K562 (cell line): ENCODE data around the gene IQUB. TPM values are rescaled to one million over a fixed set of nuclear protein-coding genes. Genes with fewer than 3 reads are reported as not detected.

ENCODE experiments used
- ARHGAP35 ChIP-seq: fragments of 450-650 bp; IDR thresholded peaks from 2 replicates; pipeline ENCODE4 v1.6.1; 2018; ENCODE audit not compliant: partially characterized antibody
- BRF1 ChIP-seq: IDR thresholded peaks from 3 replicates; pipeline ENCODE4 v1.6.1; 2011; ENCODE audit warnings: borderline replicate concordance, mild to moderate bottlenecking; ENCODE audit not compliant: insufficient read length; ENCODE audit errors: extremely low read depth
- C11orf30 ChIP-seq: fragments of 450-650 bp; IDR thresholded peaks from 2 replicates; pipeline ENCODE4 v1.6.1; 2016; ENCODE audit warnings: low read depth, mild to moderate bottlenecking
- GTF2F1 ChIP-seq: IDR thresholded peaks from 2 replicates; pipeline ENCODE4 v1.6.1; 2011; ENCODE audit warnings: low read depth, low read length, improper control_type of control experiment
- HINFP ChIP-seq: fragments of 450-650 bp; conservative IDR thresholded peaks from 2 replicates; pipeline ENCODE4 v1.6.1; 2016; ENCODE audit warnings: missing genetic modification characterization, low read depth, mild to moderate bottlenecking, control low read depth, missing compliant biosample characterization
- KAT2B ChIP-seq: IDR thresholded peaks from one replicate; pipeline ENCODE4 v1.6.1; 2012; ENCODE audit warnings: low read depth, mild to moderate bottlenecking, control low read depth, inconsistent platforms, low read length, moderate library complexity
- MAZ ChIP-seq, 2 experiments: fragments of 450-650 bp in 1 of 2; sonication (generic) in 1 of 2; formaldehyde crosslinking; IDR thresholded peaks in 1 of 2; conservative IDR thresholded peaks in 1 of 2; 2 replicates each; pipeline versions ENCODE4 v1.4.0 to v1.5.0; 2020; ENCODE audit warnings: mild to moderate bottlenecking in 1 of 2, missing genetic modification reagents in 1 of 2
- MTA1 ChIP-seq: fragments of 450-650 bp; IDR thresholded peaks from 2 replicates; pipeline ENCODE4 v1.6.1; 2017; ENCODE audit warnings: borderline replicate concordance
- POLR2G ChIP-seq: fragments of 200-400 bp; formaldehyde crosslinking; IDR thresholded peaks from 2 replicates; pipeline ENCODE4 v1.6.1; 2017; ENCODE audit warnings: low read depth, mild to moderate bottlenecking, antibody characterized with exemption, low read length, moderate library complexity
- RB1 ChIP-seq: fragments of 450-650 bp; IDR thresholded peaks from 2 replicates; pipeline ENCODE4 v1.6.1; 2017; ENCODE audit warnings: low read depth, mild to moderate bottlenecking
- SRF ChIP-seq, 2 experiments: fragments of 250-450, 450-650 bp in 1 of 2; sonication (Bioruptor Pico) in 1 of 2; sonication (generic) in 1 of 2; formaldehyde crosslinking; IDR thresholded peaks; 2 replicates each; pipeline versions ENCODE4 v1.5.0 to v1.5.1; 2020 to 2022; ENCODE audit warnings: mild to moderate bottlenecking in 1 of 2, missing genetic modification reagents in 1 of 2
- TEAD2 ChIP-seq: fragments of 450-650 bp; IDR thresholded peaks from 2 replicates; pipeline ENCODE4 v1.6.1; 2016; ENCODE audit warnings: missing genetic modification characterization, control low read depth, missing compliant biosample characterization
- ZBED1 ChIP-seq: IDR thresholded peaks from 2 replicates; pipeline ENCODE4 v1.6.1; 2014
- ZNF121 ChIP-seq: sonication (generic); formaldehyde crosslinking; conservative IDR thresholded peaks from 2 replicates; pipeline ENCODE4 v1.8.0; 2022; ENCODE audit warnings: missing genetic modification reagents
- ZNF197 ChIP-seq: fragments of 200-800 bp; sonication (Bioruptor generic); IDR thresholded peaks from 2 replicates; pipeline ENCODE4 v1.6.1; 2016; ENCODE audit warnings: low read depth, missing genetic modification characterization, missing compliant biosample characterization
- ZNF507 ChIP-seq: conservative IDR thresholded peaks from 2 replicates; pipeline ENCODE4 v1.6.1; 2017; ENCODE audit warnings: missing genetic modification characterization, missing compliant biosample characterization
- ZNF644 ChIP-seq: fragments of 200-800 bp; sonication (Bioruptor generic); IDR thresholded peaks from 2 replicates; pipeline ENCODE4 v1.6.1; 2016; ENCODE audit warnings: low read depth, missing genetic modification characterization, missing compliant biosample characterization
- ZNF785 ChIP-seq: fragments of 250-450 bp; sonication (Bioruptor Pico); IDR thresholded peaks from 2 replicates; pipeline ENCODE4 v1.4.0; 2020; ENCODE audit warnings: mild to moderate bottlenecking
- polyA plus RNA-seq, 8 experiments: library from polyadenylated mRNA; depleted of rRNA in 4 of 8; stranded (reverse) in 5 of 8; unstranded in 3 of 8; fragments of >200 nt; fragmentation: Nextera tagmentation in 2 of 8; fragmentation: Illumina TruSeq in 1 of 8; extraction: Ambion mirVana in 2 of 8; extraction: Trizol in 1 of 8; gene quantifications; 2 replicates each; pipeline versions ENCODE4 v1.2.1 to v1.2.3, GENCODE V29; 2011 to 2014; ENCODE audit warnings: inconsistent platforms in 1 of 8, missing spikeins in 1 of 8
- total RNA-seq, 7 experiments: library from RNA; depleted of rRNA in 6 of 7; stranded (reverse); fragments of >200 nt in 6 of 7; fragmentation: Illumina TruSeq in 2 of 7; extraction: Trizol in 2 of 7; gene quantifications; 2 replicates each; pipeline versions ENCODE4 v1.2.1 to v1.2.3, GENCODE V29; 2011 to 2021; ENCODE audit warnings: low replicate concordance in 1 of 7
- TF ChIP-seq, protein P1 (sequence below): fragments of 250-450 bp; sonication (Bioruptor Pico); IDR thresholded peaks from 2 replicates; pipeline ENCODE4 v1.5.0; 2020; ENCODE audit warnings: mild to moderate bottlenecking, borderline replicate concordance
- TF ChIP-seq, protein P2 (sequence below): sonication (generic); formaldehyde crosslinking; IDR thresholded peaks from 2 replicates; pipeline ENCODE4 v1.5.0; 2020; ENCODE audit warnings: missing genetic modification reagents
- TF ChIP-seq, protein P3 (sequence below): fragments of 250-450 bp; sonication (Bioruptor Pico); IDR thresholded peaks from 2 replicates; pipeline ENCODE4 v1.4.0; 2020; ENCODE audit warnings: mild to moderate bottlenecking

The IQUB gene
- total and polyA plus RNA-seq, 9 of the 15 experiments (the other 6 are each of a cell fraction or from before 2014, with no cell fraction given), result 0.62 to 2.6 (median 1.4) TPM

GRCh38 chr7:123534383-123535260 is at the start of gene IQUB (continued):
- TF ChIP-seq, protein P1, sequence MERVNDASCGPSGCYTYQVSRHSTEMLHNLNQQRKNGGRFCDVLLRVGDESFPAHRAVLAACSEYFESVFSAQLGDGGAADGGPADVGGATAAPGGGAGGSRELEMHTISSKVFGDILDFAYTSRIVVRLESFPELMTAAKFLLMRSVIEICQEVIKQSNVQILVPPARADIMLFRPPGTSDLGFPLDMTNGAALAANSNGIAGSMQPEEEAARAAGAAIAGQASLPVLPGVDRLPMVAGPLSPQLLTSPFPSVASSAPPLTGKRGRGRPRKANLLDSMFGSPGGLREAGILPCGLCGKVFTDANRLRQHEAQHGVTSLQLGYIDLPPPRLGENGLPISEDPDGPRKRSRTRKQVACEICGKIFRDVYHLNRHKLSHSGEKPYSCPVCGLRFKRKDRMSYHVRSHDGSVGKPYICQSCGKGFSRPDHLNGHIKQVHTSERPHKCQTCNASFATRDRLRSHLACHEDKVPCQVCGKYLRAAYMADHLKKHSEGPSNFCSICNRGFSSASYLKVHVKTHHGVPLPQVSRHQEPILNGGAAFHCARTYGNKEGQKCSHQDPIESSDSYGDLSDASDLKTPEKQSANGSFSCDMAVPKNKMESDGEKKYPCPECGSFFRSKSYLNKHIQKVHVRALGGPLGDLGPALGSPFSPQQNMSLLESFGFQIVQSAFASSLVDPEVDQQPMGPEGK (CRISPR knock-in tag), result no peak
- TF ChIP-seq ZNF644 (tag) (no peak), BRF1 (no peak), MAZ (CRISPR knock-in tag; conservative IDR thresholded peaks at IDR 0.05 in 1 of 2, IDR thresholded peaks at IDR 0.05 in 1 of 2) (peak; percentile 67 to 87), ZNF121 (no peak), C11orf30 (no peak), GTF2F1 (no peak), ZNF507 (tag) (no peak), POLR2G (peak; percentile 76), ZBED1 (no peak; the same call in 1 of the 2 replicates), MTA1 (peak; percentile 95), TEAD2 (tag) (no peak), ZNF785 (CRISPR knock-in tag) (no peak), ZNF197 (CRISPR knock-in tag) (no peak), KAT2B (no peak), ARHGAP35 (no peak), RB1 (no peak), SRF (CRISPR knock-in tag; IDR thresholded peaks at IDR 0.05) (no peak), HINFP (no peak)
- TF ChIP-seq, protein P2, sequence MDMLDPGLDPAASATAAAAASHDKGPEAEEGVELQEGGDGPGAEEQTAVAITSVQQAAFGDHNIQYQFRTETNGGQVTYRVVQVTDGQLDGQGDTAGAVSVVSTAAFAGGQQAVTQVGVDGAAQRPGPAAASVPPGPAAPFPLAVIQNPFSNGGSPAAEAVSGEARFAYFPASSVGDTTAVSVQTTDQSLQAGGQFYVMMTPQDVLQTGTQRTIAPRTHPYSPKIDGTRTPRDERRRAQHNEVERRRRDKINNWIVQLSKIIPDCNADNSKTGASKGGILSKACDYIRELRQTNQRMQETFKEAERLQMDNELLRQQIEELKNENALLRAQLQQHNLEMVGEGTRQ (CRISPR knock-in tag), result no peak
- TF ChIP-seq, protein P3, sequence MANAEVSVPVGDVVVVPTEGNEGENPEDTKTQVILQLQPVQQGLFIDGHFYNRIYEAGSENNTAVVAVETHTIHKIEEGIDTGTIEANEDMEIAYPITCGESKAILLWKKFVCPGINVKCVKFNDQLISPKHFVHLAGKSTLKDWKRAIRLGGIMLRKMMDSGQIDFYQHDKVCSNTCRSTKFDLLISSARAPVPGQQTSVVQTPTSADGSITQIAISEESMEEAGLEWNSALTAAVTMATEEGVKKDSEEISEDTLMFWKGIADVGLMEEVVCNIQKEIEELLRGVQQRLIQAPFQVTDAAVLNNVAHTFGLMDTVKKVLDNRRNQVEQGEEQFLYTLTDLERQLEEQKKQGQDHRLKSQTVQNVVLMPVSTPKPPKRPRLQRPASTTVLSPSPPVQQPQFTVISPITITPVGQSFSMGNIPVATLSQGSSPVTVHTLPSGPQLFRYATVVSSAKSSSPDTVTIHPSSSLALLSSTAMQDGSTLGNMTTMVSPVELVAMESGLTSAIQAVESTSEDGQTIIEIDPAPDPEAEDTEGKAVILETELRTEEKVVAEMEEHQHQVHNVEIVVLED (CRISPR knock-in tag), result no peak
